Ecto neural progenitor cell (in vitro differentiated cells): ENCODE data around the gene THSD4.

Experiments used
- DNase-seq: peaks from one replicate; pipeline ENCODE4 v3.0.0-alpha.2; 2018; ENCODE audit warnings: low spot score

The THSD4 gene

DNA sequence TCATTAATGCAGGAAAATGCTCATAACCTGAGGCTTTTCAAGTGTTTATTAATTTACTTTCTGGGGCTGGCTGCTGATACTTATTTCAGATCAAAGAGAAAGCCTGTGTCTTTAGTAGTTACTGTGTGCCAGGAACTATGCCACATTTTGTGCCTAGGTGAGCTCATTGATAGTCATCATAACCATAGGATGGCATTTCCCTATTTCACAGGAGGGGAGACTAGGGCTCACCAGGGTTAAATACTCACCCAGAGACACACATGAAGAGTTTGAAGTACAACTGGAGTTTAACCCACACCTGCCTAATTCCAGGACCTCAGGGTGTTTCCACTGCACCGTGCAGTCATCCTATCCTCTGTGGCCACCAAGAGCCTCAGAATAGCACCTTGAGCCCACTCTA lies 430.7 kb downstream of the THSD4 start:
- no peak for DNase-seq

- no peak for DNase-seq
Measured at GRCh38 chr15:71547011-71547410, 431.7 kb downstream of the THSD4 start.

DNA sequence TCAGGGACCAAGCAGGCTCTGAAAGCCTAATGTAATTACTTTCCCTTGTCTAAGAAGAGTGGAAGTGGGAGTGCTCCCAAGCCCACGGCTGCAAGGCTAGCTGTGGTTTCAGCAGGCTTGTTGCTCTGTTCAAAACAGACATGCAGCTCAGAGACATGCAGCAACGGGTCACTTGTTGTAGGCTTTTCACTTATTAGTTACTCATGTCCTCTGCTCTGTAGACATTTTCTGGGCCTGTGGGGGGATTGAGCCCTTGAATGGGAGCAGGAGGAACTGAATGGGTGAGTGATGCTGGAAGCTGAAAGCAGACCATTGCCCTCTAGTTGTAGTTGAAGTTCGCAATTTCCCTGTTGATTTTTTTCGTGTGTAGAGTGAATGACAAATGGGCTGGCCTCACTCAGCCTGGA lies 433.1 kb downstream of the THSD4 start:
- no peak for DNase-seq

GRCh38 chr15:71549091-71549490 lies 433.8 kb downstream of the THSD4 start:
- DNase-seq: no peak

GRCh38 chr15:71549697-71550096 lies 434.4 kb downstream of the THSD4 start:
- no peak for DNase-seq

GRCh38 chr15:71551566-71551965 lies 436.3 kb downstream of the THSD4 start:
- no peak for DNase-seq

GRCh38 chr15:71559098-71559497 lies 443.8 kb downstream of the THSD4 start:
- DNase-seq: no peak

DNA sequence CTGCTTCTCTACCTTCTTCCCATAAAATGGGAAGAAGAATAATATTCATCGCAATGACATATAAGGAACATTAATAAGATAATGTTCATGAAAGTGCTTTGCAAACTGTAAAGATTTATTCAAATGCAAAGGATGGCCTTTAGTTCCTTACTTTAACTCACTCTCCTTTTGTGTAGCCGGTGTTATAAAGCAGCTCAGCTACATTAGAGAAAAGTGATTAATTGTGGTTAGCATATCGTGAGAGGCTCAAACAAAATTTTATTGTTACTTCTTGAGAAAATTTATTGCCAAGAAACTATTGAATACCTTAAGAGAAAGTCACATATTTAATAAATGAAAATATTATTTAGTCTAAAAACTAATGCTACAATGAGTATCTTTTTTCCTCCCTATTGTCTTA lies 444.3 kb downstream of the THSD4 start:
- no peak for DNase-seq

- DNase-seq: no peak
Measured at GRCh38 chr15:71562251-71562650, 447.0 kb downstream of the THSD4 start.

DNA sequence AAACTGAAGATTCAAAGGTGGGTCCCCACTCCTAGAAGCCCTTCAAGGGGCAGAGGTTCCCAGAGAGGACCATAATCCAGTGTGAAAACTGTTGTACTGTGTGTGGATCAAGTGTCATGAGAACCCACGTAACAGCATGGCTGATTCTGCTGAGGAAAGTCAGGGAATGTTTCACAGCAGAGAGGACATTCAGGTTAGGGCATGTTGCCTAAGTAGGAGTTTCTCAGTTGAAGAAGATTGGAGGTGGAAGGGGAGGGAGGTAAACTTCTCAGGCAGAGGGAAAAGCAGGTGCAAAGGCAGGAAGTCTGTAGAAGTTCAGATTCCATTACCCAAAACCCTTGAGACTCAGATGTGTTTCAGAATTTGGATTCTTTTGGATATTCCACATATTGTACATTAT lies 448.9 kb downstream of the THSD4 start:
- no peak for DNase-seq

- no peak for DNase-seq
Measured at GRCh38 chr15:71565006-71565405, 449.7 kb downstream of the THSD4 start.

DNA sequence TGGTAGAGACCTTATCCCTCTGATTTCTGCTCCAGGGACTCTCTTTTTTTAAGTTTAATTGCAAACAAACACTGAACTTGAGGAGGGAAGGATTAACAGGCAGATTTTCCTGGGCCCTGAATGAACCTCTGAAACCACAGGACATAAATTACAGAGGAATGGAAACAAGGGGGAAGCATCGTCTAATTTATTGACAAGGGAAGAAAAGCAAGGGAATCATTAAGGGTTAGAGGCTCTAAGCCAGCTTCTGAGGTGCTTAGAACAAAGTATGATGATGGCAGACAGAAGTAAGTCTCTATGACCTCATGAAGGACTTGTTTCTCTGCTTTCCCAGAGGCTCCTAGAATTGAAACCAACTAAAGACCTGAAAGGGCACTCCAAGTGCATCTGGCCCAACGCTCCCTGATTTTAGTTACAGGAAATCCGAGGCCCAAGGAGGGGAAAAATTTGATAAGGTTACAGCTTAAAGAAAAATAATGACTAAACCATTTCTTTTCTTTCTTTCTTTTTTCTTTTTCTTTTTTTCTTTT lies 450.4 kb downstream of the THSD4 start:
- no peak for DNase-seq

GRCh38 chr15:71566226-71566625 lies 451.0 kb downstream of the THSD4 start:
- no peak for DNase-seq

DNA sequence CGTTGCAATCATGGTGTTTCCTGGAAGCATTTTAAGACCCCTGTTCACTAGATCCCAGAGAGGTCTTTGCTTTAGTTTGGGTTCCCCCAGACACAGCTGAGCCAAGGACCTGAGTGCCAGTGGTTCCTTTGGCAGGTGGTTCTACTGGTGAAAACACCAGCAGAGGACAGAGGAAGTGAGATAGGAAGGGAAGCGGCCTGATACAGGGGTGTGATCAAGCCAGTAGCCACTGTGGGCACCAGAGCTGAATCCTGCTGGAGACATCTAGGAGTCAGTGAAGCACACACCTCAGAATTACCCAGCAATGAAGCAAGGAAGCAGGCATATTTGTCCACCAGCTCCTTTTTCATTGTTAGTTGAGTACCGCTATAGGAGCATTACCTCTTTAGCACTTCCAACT lies 451.9 kb downstream of the THSD4 start:
- no peak for DNase-seq

DNA sequence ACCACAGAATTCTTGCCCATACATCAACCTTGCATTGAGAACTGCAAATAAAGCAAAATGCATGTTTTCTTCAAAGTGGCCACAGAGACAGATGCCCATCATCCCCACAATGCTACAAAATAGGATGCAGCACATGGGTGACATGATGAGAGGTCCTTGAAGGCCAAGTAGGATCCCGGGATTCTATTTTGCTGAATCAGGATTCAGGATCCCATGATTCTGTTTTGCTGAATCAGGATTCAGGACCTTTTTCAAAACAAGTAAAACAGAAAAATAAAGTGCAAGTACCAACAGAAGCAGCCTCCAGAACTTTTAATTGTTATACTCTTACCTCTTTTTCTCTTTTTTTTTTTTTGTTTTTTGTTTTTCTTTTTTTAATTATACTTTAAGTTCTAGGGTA lies 453.0 kb downstream of the THSD4 start:
- no peak for DNase-seq

DNA sequence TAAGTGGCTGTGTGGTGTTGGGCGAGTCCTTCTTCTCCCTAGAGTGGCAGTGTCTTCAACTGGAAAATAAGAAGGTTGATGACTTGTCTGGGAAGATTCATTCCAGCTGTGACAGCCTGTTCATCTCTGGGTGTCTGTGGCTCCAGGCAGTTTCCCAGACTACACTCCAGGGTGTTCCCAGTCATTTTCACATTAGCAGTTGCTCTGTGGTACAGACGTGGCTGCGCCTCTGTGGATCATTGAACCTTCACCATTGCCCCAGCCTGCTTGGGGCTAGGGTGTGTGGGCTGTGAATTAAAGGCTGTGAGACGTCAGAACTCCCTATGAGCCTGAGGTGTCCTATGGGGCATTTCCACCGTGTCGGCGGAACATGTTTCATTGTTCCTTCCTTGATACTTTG lies 455.5 kb downstream of the THSD4 start:
- DNase-seq: no peak

- no peak for DNase-seq
Measured at GRCh38 chr15:71571641-71572040, 456.4 kb downstream of the THSD4 start.

DNA sequence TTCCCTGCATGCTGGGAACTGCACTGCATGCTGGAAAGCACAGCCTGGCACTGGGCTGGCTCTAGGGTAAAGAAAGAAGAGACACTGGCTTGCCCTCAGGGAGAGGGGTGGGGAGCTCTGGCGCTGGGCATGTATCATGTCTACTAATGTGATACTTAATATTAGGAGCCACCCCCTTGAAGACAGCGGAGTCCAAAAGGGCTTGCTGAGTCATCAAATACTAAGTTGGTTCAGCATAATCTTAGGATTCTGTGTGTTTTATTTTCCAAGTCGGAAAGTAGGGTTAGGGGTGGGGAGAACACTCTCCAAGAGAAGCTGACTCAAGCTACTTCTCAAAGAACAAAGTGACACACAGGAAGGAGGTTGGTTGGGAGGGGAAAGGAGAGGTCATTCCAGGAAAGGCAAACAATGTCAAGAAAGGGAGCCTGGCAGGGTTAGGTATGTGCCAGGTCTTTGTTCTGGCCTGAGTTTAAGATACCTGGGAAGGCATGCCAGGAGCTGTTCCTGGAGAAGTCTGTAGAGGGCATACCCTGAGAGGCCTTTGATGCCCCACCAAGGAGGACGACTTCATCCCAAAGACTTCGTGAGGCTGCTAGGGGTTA lies 457.3 kb downstream of the THSD4 start:
- DNase-seq: no peak

- DNase-seq: no peak
Measured at GRCh38 chr15:71573599-71573998, 458.3 kb downstream of the THSD4 start.

- no peak for DNase-seq
Measured at GRCh38 chr15:71575474-71576045, 460.3 kb downstream of the THSD4 start.

DNA sequence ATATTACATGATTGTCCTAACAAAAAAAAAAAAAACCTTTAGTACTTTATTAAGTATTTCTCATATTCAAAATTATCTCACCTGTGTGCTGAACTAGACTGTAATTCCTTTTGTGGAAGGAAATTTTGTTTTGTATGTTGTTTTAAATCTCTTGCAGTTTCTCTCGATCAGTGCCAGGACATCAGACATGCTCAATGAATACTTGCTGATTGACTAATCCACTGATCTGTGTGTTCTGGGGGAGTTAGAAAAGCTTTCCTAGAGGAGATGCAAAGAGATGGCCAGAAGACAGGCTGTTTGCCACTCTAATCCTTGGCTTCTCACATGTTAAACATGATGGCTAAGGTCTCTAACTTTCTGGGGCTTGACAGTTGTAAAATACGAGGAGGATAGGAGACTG lies 461.8 kb downstream of the THSD4 start:
- DNase-seq: no peak

GRCh38 chr15:71581398-71581930 lies 466.2 kb downstream of the THSD4 start:
- DNase-seq: no peak

GRCh38 chr15:71585159-71585558 lies 469.9 kb downstream of the THSD4 start:
- no peak for DNase-seq

DNA sequence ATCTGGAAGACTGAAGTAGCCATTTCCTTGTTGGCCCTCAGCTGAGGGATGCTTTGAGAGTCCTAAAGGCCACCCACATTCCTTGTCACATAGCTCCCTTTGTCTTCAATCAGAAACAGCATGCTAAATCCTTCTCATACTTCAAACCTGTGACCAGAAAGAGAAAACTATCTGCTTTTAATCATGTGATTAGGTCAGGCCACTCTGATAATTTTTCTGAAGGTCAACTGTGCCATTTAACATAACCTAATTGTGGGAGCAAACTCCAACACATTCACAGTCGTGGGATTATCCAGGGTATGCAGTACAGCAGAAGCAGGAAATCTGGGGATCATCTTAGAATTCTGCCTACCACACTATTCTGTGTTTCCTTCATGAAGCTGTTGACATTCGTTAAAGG lies 471.2 kb downstream of the THSD4 start:
- DNase-seq: no peak
